ENCODE data around the gene PDLIM5.
"Not testable (repeated sequence)": the region's sequence is repeated elsewhere in the genome, so short reads cannot be mapped to it uniquely, and the experiment has no call there.

The PDLIM5 gene

DNA sequence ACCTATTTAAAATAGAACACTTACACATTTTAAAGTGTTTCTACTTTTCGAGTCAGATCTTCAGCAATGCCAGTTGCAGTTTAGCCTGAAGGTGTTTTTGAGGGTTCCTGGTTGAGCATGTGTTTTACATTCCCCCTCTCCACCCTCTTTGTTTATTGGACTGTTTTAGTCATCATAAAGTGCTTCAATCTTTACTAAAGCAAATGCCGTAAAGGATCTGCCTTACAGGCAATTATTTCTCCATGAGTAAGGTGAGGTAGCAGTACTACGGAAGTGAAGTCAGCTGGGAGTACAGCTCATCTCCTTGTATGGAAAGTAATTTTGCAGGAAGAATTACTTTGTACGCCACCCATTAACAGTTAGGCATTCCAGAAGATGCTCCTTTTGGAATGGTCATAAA is 36.9 kb downstream of the PDLIM5 start:
- in situ Hi-C loops (cut with MboI; ENCODE audit: low sequenced_read_pairs), result no loop called here

DNA sequence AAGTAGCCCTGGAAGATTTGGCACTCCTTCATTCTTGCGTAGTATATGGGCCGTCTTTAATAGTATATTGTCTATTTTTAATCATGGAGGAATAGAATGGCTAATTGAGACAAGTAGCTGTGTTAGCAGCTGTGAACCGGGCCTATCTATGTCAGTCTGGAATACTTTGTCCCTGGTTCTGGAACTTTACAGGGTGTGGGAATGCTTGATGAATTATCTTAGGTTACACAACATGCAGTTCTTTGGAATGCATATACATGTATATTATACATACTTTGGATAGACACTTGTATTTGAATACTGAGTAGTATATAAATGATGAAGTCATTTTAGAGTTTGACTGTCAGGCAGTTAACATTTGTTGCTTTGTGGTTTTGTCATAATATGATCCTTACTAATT is 37.4 kb downstream of the PDLIM5 start:
- in situ Hi-C loops (cut with MboI; ENCODE audit: low sequenced_read_pairs), result no loop called here

DNA sequence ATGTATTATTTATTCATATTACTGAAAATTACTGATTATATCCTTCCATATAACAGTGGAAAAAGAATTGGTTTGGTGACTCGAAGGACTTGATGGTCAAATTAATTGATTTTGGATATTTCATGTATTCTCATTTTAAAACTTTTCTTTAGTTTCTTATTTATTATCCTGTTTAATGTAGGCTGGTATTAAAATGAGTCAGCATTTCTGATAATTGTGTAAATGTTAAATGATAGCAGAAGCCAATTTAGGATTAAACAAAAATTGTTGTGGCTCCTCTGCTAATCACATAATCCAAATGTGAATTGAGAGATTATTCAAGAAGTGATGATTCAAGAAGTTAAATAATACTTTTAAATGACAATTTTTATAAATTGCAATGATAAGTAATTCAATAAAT is 38.7 kb downstream of the PDLIM5 start:
- in situ Hi-C loops (cut with MboI; ENCODE audit: low sequenced_read_pairs), result no loop called here

DNA sequence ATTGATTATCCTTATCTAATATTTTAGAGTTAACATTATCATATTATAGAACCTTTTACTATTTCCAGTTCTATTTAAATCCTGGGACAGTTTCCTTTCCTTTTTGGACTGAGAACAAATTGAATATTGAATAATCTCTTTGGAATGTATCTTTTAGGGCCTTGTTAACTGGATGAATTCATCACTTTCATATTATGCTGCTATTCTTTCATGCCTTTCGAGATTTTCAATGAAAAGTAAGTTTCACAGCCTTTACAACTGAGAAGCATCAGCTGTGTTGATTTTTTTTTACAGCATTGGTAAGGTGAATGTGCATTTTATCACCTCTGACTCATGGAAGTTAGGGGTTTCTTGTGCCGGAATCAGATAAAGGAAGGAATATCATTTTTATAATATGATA is 39.6 kb downstream of the PDLIM5 start:
- in situ Hi-C loops (cut with MboI; ENCODE audit: low sequenced_read_pairs), result no loop called here

DNA sequence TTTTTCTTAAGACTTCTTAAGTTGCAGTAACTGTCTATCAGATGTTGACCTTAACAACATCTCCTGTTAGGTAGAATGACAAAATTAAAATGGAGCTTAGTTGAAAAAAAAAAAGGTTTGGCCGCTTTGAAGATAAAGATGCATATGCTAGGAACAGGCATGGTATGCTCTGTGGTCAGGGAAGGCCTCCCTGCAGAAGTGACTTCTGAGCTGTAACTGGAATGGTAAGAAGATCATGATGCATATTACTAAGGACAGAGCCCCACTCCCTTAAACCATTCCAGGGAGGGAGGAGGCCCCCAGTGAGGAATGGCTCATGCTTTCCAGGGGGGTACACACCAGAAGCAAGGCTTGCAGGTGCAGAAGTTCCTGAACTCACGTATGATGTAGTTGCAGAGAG is 43.7 kb downstream of the PDLIM5 start:
- in situ Hi-C loops (cut with MboI; ENCODE audit: low sequenced_read_pairs), result no loop called here

DNA sequence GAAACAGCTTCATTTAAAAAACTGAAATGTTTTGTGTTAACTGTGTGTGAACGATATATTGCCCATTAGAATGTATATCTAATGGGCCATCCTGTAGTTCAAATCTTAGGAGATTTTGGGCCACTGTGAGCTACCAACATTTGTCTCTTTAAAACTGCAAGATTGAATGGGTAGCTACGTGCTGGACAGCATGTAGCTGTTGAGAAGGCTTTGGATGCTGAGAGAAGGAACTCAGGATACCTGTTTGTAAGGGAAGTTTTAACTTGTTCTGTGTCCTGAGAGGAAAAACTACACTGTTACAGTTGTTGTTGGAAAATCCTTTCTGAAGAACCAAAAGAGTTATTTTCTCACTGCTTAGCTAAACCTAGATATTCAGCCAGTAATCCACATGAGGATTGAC is 45.9 kb downstream of the PDLIM5 start:
- in situ Hi-C loops (cut with MboI; ENCODE audit: low sequenced_read_pairs), result no loop called here

DNA sequence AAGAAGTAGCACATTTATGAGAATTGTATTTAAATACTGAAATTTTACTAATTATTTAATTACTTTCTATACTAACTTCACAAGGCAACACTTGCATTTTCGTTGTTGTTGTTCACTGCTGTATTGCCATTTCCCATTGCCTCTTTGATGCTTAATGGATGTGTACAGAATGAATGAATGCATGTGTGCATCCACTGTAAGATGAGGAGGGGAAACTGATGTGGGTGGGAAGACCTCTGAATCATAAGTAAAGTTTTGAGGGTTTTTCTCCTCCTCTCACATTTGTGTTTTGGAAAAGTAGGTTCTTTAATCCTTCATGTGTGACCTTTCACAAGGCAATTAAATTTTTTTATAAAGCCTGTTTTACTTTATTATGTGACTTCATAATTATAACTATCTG is 46.8 kb downstream of the PDLIM5 start:
- in situ Hi-C loops (cut with MboI; ENCODE audit: low sequenced_read_pairs), result no loop called here

DNA sequence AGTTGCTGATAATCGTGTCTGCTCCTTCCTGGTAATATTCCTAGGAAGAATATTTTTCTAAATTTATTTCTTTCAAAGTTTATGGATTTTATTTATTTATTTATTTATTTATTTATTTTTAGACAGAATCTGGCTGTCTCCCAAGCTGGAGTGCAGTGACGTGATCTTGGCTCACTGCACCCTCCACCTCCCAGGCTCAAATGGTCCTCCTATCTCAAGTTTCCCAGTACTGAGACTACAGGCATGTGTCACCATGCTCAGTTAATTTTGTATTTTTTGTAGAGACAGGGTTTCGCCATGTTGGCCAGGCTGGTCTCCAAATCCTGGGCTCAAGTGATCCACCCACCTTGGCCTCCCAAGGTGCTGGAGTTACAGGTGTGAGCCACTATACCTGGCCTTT is 48.9 kb downstream of the PDLIM5 start:
- in situ Hi-C loops (cut with MboI; ENCODE audit: low sequenced_read_pairs), result no loop called here

DNA sequence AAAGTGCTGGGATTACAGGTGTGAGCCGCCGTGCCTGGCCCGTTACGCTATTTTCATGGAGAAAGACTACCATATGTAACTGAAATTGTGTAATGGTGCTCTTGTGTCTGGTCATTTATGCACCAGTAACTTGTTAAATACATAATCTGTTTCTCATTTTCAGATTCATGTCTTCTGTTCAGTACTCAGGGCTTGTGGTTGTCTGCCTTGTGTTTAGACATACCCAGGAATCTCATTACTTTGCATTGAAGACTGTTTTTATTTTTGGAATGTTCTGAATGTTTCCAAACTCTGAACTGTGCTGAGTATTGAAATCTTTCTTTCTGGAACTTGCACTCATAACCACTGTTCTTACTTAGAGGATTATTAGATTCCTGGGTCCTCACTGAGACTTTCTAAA is 52.8 kb downstream of the PDLIM5 start:
- in situ Hi-C loops (cut with MboI; ENCODE audit: low sequenced_read_pairs), result no loop called here

DNA sequence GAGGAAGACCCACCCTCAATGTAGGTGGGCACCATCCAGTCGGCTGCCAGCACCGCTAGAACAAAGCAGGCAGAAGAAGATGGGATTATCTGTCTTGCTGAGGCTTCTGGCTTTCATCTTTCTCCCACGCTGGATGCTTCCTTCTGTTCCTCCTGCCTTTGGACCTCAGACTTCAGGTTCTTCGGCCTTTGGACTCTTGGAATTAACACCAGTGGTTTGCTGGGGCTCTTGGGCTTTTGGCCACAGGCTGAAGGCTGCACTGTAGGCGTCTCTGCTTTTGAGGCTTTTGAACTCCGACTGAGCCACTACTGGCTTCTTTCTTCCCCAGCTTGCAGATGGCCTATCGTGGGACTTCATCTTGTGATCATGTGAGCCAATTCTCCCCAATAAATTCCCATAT is 55.1 kb downstream of the PDLIM5 start:
- in situ Hi-C loops (cut with MboI; ENCODE audit: low sequenced_read_pairs), result no loop called here

DNA sequence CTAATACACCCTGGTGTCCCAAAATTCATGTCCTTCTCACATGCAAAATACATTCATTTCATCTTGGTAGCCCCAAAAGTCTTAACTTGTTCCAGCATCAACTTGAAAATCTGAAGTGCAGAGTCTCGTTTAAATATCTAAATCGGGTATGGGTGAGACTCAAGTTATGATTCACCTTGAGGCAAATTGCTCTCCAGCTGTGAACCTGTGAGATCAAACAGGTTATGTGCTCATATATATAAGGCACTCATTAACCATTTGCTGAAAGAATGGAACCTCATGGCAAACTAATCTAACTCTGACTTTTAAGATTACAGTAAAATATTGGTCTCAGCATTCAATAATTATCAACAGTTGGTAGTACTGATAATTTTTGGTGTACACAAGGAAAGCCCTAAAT is 55.5 kb downstream of the PDLIM5 start:
- in situ Hi-C loops (cut with MboI; ENCODE audit: low sequenced_read_pairs), result no loop called here

DNA sequence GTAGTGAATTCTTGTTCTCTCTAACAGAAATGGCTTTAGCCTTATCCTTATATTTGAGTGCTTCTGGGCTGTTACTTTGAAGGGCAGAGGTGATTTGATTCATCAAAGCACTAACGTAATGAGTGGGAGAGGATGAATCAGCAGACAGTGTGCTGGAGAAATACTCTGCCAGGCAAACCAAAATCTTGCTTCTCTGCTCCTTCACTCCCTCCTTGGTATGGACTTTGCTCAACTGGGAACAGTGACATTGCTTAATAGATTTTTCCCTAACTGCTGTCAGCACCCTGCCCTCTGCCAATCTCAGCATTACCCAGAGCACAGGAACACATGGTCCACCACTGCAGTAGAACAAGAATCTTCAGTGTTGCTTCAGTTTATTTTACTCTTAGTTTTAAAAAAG is 56.0 kb downstream of the PDLIM5 start:
- in situ Hi-C loops (cut with MboI; ENCODE audit: low sequenced_read_pairs), result no loop called here

DNA sequence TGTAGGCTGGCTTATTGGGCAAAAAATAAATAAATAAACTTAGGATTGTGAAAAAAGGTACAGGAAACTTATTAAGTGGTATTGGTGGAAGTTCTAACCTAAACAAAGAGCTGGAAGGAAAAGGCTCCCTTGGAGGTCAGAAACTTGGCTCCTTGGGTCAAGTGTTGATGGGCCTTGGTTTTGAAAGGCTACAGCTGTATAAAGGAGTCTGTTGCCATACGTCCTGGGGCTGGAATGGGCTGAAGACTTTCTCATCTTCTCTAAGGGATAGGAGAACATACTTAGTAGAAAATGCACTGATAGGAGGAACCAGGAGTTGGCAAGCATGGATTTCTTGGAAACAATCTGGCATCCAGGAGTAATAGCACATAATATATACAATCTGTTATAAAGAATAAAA is 56.6 kb downstream of the PDLIM5 start:
- in situ Hi-C loops (cut with MboI; ENCODE audit: low sequenced_read_pairs), result no loop called here

DNA sequence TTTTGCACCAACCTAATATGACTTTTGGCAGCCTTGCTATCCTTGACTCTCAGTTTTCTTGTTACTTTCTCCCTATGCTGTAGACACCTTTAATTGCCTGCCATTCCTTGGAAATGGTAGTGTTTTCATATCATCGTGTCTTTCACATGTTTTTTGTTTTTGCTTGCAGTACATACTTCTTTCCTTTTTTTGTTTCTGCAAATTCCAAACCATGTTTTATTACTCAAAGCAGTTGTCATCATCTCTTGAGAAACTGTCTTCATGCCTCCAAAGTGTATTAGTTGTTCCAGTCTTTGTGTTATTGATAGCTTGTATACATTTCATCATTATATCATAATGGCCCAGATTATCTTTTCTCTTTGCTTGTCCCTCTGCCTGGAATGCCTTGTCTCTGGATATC is 57.1 kb downstream of the PDLIM5 start:
- in situ Hi-C loops (cut with MboI; ENCODE audit: low sequenced_read_pairs), result no loop called here

DNA sequence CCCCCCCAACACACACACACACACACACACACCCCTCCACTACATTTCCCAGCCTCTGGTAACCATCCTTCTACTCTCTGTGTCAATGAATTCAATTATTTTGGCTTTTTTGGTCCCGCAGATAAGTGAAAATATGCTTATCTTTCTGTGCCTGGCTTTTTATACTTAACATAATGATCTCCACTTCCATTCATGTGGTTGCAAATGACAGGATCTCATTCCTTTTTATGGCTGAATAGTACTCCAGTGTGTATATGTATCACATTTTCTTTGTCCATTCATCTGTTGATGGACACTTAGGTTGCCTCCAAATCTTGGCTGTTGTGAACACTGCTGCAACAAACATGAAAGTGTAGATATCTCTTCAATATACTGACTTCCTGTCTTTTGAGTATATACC is 59.8 kb downstream of the PDLIM5 start:
- in situ Hi-C loops (cut with MboI; ENCODE audit: low sequenced_read_pairs), result no loop called here

DNA sequence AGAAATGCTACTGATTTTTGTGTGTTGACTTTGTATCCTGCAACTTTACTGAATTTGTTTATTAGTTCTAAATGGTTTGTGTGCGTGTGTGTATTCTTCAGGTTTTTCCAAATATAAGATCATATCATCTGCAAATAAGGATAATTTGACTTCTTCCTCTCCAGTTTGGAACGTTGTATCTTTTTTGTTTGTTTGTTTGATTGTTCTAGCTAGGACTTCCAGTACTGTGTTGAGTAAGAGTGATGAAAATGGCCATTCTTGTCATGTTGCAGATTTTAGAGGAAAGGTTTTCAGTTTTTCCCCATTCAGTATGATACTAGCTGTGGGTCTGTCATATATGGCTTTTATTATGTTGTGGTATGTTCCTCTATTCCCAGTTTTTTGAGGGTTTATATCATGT is 61.8 kb downstream of the PDLIM5 start:
- in situ Hi-C loops (cut with MboI; ENCODE audit: low sequenced_read_pairs), result not testable (repeated sequence)

DNA sequence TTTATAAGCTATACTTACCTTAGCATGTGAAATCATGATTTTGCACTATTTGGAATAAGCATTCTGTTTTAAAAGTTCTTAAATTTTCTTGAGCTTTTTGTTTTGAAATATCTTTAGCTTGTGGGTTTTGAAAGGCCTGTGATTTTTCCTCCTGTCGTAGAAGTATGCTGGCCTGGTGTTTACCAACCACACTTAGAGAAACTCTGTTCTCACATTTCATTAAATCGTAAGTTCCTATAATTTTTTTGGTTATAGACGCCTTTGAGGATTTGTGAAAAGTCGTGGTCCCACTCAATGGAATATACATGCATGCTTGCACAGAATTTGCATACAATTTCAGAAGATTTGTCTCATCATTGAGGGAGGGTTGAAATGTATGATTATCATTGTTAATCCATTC is 63.6 kb downstream of the PDLIM5 start:
- in situ Hi-C loops (cut with MboI; ENCODE audit: low sequenced_read_pairs), result no loop called here

DNA sequence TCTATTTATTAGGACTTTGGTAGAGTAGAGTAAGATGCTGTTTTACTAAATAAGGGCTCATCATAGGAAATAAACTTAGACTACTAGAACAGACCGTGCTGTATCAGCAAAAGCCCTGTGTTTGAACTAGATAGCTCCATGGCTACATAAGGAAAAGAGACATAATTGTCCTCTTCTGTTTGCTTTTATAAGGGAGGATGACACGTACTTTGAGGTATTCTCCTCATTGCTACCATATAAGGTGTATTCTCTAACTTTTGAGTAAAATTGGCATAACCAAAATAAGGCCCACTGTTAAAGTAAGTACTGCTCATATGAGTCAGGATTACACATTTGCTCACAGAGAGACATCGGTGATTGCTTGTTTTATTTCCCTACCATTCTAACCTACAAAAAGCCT is 64.3 kb downstream of the PDLIM5 start:
- in situ Hi-C loops (cut with MboI; ENCODE audit: low sequenced_read_pairs), result no loop called here

DNA sequence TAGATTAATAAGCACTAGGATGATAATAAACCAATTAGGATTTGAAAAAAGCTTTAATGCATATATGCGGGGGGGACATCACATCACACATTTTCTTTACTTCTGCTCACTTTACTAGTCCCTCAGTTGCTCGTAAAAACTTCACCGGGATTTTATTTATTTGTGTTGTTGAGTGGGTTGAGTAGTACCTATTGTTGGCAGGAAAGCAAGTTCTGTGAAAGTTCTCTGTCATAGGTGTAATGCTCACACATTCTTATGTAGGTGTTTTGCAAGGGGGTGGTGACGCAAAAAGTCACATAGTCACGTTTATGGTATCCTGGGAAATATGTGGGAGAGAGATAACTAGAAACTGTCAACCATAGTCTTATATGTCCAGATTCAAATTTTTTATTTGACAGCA is 65.3 kb downstream of the PDLIM5 start:
- in situ Hi-C loops (cut with MboI; ENCODE audit: low sequenced_read_pairs), result no loop called here

DNA sequence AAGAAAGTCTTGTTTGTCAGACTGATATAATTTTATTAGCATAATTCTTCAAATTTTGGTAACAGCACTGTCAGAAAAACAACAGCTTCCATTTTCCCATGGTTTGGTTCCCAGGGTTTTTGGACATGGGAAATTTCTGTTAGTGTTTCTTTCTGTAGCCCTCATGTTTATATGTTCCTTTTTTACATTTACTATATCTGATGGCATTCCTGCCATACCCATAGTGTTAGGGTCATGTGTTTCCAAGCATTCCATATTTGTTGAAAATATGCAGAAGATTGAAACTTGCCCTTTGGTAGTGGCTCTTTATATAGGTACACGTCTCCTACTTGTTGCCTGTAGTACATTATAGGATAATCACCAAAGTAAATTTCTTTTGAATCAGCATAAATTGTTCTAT is 65.8 kb downstream of the PDLIM5 start:
- in situ Hi-C loops (cut with MboI; ENCODE audit: low sequenced_read_pairs), result no loop called here

DNA sequence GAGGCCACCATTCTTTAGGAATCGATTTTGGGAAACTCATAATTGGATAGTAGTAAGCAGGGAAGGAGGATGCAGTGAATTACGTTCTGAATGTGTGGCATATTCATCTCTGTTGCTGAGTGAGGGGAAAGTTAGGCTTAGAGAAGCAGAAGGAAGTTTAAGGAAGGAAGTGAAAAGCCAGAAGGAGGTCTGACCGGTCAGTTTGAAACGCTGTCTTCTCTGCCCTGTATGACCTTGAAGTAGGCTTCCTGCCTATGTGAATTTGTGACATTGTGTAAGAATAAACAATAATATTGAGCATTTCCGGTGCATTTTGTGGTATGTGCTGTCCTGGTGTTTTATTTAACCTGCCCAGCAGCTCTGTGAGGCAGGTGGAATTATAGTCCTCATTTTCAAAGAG is 67.3 kb downstream of the PDLIM5 start:
- in situ Hi-C loops (cut with MboI; ENCODE audit: low sequenced_read_pairs), result no loop called here

DNA sequence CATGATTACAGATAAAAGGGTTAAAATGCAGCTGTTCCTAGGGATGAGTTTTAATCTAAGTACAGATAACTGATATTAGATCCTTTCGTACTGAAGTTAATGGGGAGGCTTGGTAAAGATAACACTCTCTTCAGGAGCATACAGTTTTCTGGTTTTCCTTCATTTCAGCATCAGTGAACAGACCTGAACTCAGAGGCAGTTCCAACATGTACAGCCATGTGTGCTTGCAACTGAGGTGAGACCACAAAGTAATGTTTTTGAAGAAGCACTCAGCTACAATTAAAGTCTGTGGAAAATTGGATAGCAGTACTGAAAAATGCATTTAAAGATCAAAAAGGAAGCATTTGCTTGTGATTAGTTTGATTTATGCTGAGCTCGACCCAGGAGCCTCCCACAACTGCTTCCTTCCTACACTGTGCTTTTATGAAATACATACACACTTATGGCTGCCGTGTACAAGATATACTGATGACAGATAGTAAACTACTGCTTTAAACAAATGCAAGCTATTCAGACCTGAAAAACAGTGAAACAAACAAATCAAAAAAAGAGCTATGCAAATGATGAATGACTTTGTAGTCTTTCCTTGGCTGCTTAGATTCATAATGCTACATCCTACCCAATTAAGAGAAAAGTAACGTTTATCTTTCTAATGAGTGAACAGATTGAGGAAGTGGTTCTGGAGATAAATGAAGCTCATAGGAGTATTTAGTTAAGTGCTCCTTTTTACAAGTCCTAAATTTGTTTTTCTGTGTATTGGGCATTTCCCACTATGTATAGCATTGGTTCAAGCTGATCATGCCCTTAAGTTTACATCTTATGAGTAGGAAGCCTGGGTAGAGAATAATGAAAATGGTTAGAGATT is 68.4 kb downstream of the PDLIM5 start:
- in situ Hi-C loops (cut with MboI; ENCODE audit: low sequenced_read_pairs), result no loop called here

DNA sequence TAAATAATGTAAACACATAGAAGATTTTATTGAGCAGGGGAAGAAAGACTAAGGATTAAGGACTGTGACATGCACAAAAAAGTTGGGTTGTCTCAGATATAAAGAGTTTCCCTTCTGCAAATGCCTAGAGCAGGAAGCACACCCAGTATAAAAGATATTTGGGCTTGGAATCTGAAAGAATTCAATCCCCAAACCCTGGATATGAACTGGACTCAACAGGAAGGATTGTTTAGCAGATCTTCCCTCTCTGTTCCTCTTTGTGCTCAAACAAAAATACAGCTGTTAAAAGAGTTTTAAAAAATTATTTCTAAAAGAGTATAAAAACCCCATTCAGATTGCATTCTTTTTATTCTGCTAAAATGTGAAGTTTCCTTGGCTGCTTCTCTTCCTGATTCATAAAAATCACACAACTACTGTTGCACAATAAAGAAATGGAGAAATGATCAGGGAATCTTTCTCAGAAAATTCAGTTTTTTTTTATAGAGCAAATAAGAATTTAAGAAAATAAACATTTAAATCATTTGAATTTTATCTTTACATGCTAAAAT is 71.4 kb downstream of the PDLIM5 start:
- in situ Hi-C loops (cut with MboI; ENCODE audit: low sequenced_read_pairs), result no loop called here
